IMR-90 (cell line): ENCODE data around the gene USP36. TPM values are rescaled to one million over a fixed set of nuclear protein-coding genes. Genes with fewer than 3 reads are reported as not detected.

Experiments
- ATAC-seq: fragments of 200-7000 bp; cut with Tn5 transposase; 2 replicates; pipeline ENCODE4 v1.9.1; 2020; ENCODE audit warnings: low read depth, mild to moderate bottlenecking, moderate library complexity
- BruUV-seq: library from RNA; stranded (reverse); fragments of 400-500 nt; replicated peaks from 2 replicates; lab custom pipeline; 2021; lab: Mats Ljungman, UMichigan
- CTCF ChIA-PET: fragments of 300-600 bp; formaldehyde crosslinking; extraction: SDS; loops from one replicate; lab custom pipeline; 2021; ENCODE audit warnings: antibody characterized with exemption; lab: Yijun Ruan, JAX
- POLR2A ChIA-PET: fragments of 300-600 bp; sonication (Branson Sonifier 250); formaldehyde crosslinking; loops from one replicate; lab custom pipeline; 2022; ENCODE audit warnings: antibody characterized with exemption; ENCODE audit not compliant: unreplicated experiment; lab: Charles Lee
- DNase-seq: peaks from one replicate; pipeline ENCODE4 v3.0.0; 2013
- H2AFZ ChIP-seq: replicated peaks from 2 replicates; pipeline ENCODE3; 2013; ENCODE audit warnings: low read length, mild to moderate bottlenecking; ENCODE audit not compliant: poor library complexity
- H2AK5ac ChIP-seq: 2 replicates; pipeline ENCODE4 v1.6.1; 2013; ENCODE audit warnings: low read depth, low read length, inconsistent platforms
- H2AK9ac ChIP-seq: replicated peaks from 2 replicates; pipeline ENCODE3; 2013; ENCODE audit warnings: mild to moderate bottlenecking, low read depth, low read length, moderate library complexity; ENCODE audit not compliant: poor library complexity
- H2BK120ac ChIP-seq: 2 replicates; pipeline ENCODE4 v1.6.1; 2013; ENCODE audit warnings: low read depth, low read length, inconsistent platforms
- H2BK15ac ChIP-seq: 3 replicates; pipeline ENCODE4 v1.6.1; 2013; ENCODE audit warnings: low read depth, low read length, inconsistent platforms
- H2BK20ac ChIP-seq: 2 replicates; pipeline ENCODE4 v1.6.1; 2013; ENCODE audit warnings: low read depth, mild to moderate bottlenecking, inconsistent platforms, low read length, moderate library complexity
- H2BK5ac ChIP-seq: 2 replicates; pipeline ENCODE4 v1.6.1; 2013; ENCODE audit warnings: mild to moderate bottlenecking, low read depth, low read length, inconsistent platforms; ENCODE audit not compliant: poor library complexity, severe bottlenecking
- H3K14ac ChIP-seq: replicated peaks from 2 replicates; pipeline ENCODE4 v1.6.1; 2013; ENCODE audit warnings: low read depth, low read length, inconsistent platforms
- H3K18ac ChIP-seq: 2 replicates; pipeline ENCODE4 v1.6.1; 2013; ENCODE audit warnings: low read depth, low read length, control low read depth
- H3K23ac ChIP-seq: 2 replicates; pipeline ENCODE4 v1.6.1; 2013; ENCODE audit warnings: low read depth, low read length, inconsistent platforms
- H3K27ac ChIP-seq: 2 replicates; pipeline ENCODE4 v1.5.1; 2013; ENCODE audit warnings: mild to moderate bottlenecking, control low read depth, low read length; ENCODE audit not compliant: insufficient read depth
- H3K27me3 ChIP-seq: 2 replicates; pipeline ENCODE4 v1.6.1; 2013; ENCODE audit warnings: low read length; ENCODE audit not compliant: control insufficient read depth, insufficient read depth
- H3K36me3 ChIP-seq: 2 replicates; pipeline ENCODE4 v1.6.1; 2013; ENCODE audit warnings: low read length, mixed read lengths; ENCODE audit not compliant: control insufficient read depth, insufficient read depth
- H3K4ac ChIP-seq: 2 replicates; pipeline ENCODE4 v1.6.1; 2013; ENCODE audit warnings: low read depth, low read length, inconsistent platforms
- H3K4me1 ChIP-seq: 2 replicates; pipeline ENCODE4 v1.6.1; 2013; ENCODE audit warnings: low read length, mixed read lengths; ENCODE audit not compliant: control insufficient read depth, insufficient read depth
- H3K4me2 ChIP-seq: 2 replicates; pipeline ENCODE4 v1.6.1; 2013; ENCODE audit warnings: low read depth, mild to moderate bottlenecking, control low read depth, low read length, moderate library complexity
- H3K4me3 ChIP-seq: 2 replicates; pipeline ENCODE4 v1.5.1; 2013; ENCODE audit warnings: low read depth, mild to moderate bottlenecking, control low read depth, low read length, moderate library complexity; ENCODE audit not compliant: insufficient read depth
- H3K56ac ChIP-seq: 2 replicates; pipeline ENCODE4 v1.6.1; 2013; ENCODE audit warnings: low read length, inconsistent platforms; ENCODE audit not compliant: insufficient read depth; ENCODE audit errors: extremely low read depth
- H3K79me1 ChIP-seq, 2 experiments: 2 replicates each; pipeline ENCODE4 v1.6.1; 2013; ENCODE audit warnings: low read length in 2 of 2, inconsistent platforms in 1 of 2, low read depth in 1 of 2
- H3K9ac ChIP-seq: 2 replicates; pipeline ENCODE4 v1.6.1; 2013; ENCODE audit warnings: low read depth, low read length, control low read depth
- H3K9me1 ChIP-seq: 2 replicates; pipeline ENCODE4 v1.6.1; 2013; ENCODE audit warnings: low read length, inconsistent platforms; ENCODE audit not compliant: insufficient read depth
- H3K9me3 ChIP-seq: 2 replicates; pipeline ENCODE4 v1.6.1; 2013; ENCODE audit warnings: low read length; ENCODE audit not compliant: control insufficient read depth, insufficient read depth
- H4K20me1 ChIP-seq: 2 replicates; pipeline ENCODE4 v1.6.1; 2013; ENCODE audit warnings: low read length, inconsistent platforms; ENCODE audit not compliant: insufficient read depth
- H4K5ac ChIP-seq: 2 replicates; pipeline ENCODE4 v1.6.1; 2013; ENCODE audit warnings: mild to moderate bottlenecking, low read depth, low read length, control low read depth
- H4K8ac ChIP-seq, 2 experiments: 2 replicates each; pipeline ENCODE4 v1.6.1; 2013; ENCODE audit warnings: low read depth in 2 of 2, low read length in 2 of 2, control low read depth in 1 of 2, inconsistent platforms in 1 of 2
- H4K91ac ChIP-seq: 2 replicates; pipeline ENCODE4 v1.6.1; 2013; ENCODE audit warnings: low read depth, low read length, inconsistent platforms; ENCODE audit not compliant: insufficient read depth
- MAFK ChIP-seq: IDR thresholded peaks from 2 replicates; pipeline ENCODE4 v1.6.1; 2012; ENCODE audit warnings: low read depth, low read length, improper control_type of control experiment
- POLR2A ChIP-seq: IDR thresholded peaks from 2 replicates; pipeline ENCODE4 v1.6.1; 2012; ENCODE audit warnings: mild to moderate bottlenecking, low read depth, low read length
- USF2 ChIP-seq: fragments of 150-350 bp; IDR thresholded peaks from 2 replicates; pipeline ENCODE4 v1.6.1; 2017; ENCODE audit warnings: mild to moderate bottlenecking, antibody characterized with exemption, low read length, low read depth
- WGBS, 2 experiments: methylation state at CpG; one replicate each; pipeline versions ENCODE4 v1.1.5 to v1.1.7; 2013; ENCODE audit warnings: missing lambda C conversion rate in 2 of 2; ENCODE audit not compliant: insufficient read length in 1 of 2; ENCODE audit errors: extremely low coverage in 2 of 2; 5-methylcytosine and 5-hydroxymethylcytosine counted together
- dilution Hi-C: fragments of 300-500 bp; cut with HindIII; formaldehyde crosslinking; loops from one replicate; pipeline ENCODE4 v1.14.3; 2018; ENCODE audit warnings: low sequenced_read_pairs; ENCODE audit not compliant: unreplicated experiment
- in situ Hi-C: fragments of 300-500 bp; cut with MboI; formaldehyde crosslinking; loops from 3 replicates; pipeline ENCODE4 v1.14.3; 2019; ENCODE audit warnings: low sequenced_read_pairs, inconsistent platforms, mixed read lengths
- intact Hi-C: fragments of 100-400 bp; cut with micrococcal nuclease; formaldehyde crosslinking; loops from 2 replicates; pipeline ENCODE4 v1.10.0; 2022
- polyA plus RNA-seq, 3 experiments: library from polyadenylated mRNA; depleted of rRNA; stranded (reverse); fragments of >200 nt; gene quantifications; 2 replicates each; pipeline ENCODE4 v1.2.3, GENCODE V29; 2012; ENCODE audit warnings: low replicate concordance in 1 of 3
- total RNA-seq: library from RNA; depleted of rRNA; stranded (reverse); fragments of >200 nt; gene quantifications from 2 replicates; pipeline ENCODE4 v1.2.3, GENCODE V29; 2012

The USP36 gene
- total and polyA plus RNA-seq, 2 of the 4 experiments (the other 2 are of a cell fraction) = 30.6 to 38.3 TPM

GRCh38 chr17:78884148-78884825, 43.7 kb upstream of the USP36 start:
- DNase-seq = no peak
- intact Hi-C loops (no loop called here), in situ Hi-C loops (no loop called here), dilution Hi-C loops (no loop called here)
- peaks cover 27 to 86% of the 10 kb centered on the region in 2 experiments for H3K79me1 ChIP-seq
- peak overlapping the region; percentile 92 for H2BK20ac ChIP-seq
- H2AFZ ChIP-seq = peak overlapping the region; percentile 84
- peaks cover 4% of the 10 kb centered on the region; the same call in 1 of the 2 replicates for H3K36me3 ChIP-seq
- H3K27me3 ChIP-seq = no peaks in the 10 kb centered on the region
- TF ChIP-seq MAFK (no peak), POLR2A (no peak), USF2 (peak; percentile 67)
- ChIA-PET POLR2A (no interaction called here), CTCF (interaction anchor here (0.9 kb wide), 1 partner anchor 87 kb away, joined by 3 read pairs; no protein-coding TSS in a partner anchor)
- H4K8ac ChIP-seq = peak overlapping the region; percentile 85
- H2BK5ac ChIP-seq = peak overlapping the region; percentile 99
- peaks cover 44% of the 10 kb centered on the region for H4K20me1 ChIP-seq
- ATAC-seq = 0 out of 2 replicates have a peak, but pooled peaks have one; percentile 2
- H3K27ac ChIP-seq = peak overlapping the region; percentile 86
- H3K14ac ChIP-seq = peak overlapping the region; percentile 91
- H2AK9ac ChIP-seq = peak overlapping the region; percentile 100
- H3K4me3 ChIP-seq = no peak overlapping the region
- peak overlapping the region; percentile 75 for H4K5ac ChIP-seq
- no peaks in the 10 kb centered on the region for H3K9me3 ChIP-seq
- H2BK15ac ChIP-seq = peak overlapping the region; percentile 78
- H3K56ac ChIP-seq = peak overlapping the region; percentile 61
- 49% methylated on average over 10 of the region's 20 CpGs; no CpG with 5 or more reads in 1 of the 2 experiments for whole genome bisulfite sequencing, 2 experiments
- BruUV-seq = no TSS peak
- peak overlapping the region; percentile 98 for H3K4ac ChIP-seq
- peak overlapping the region; percentile 97 for H2AK5ac ChIP-seq
- H3K23ac ChIP-seq = peak overlapping the region; percentile 97
- H3K4me1 ChIP-seq = peaks cover 47% of the 10 kb centered on the region
- H4K91ac ChIP-seq = peak overlapping the region; percentile 98
- H3K18ac ChIP-seq = peak overlapping the region; percentile 80
- peaks cover 45% of the 10 kb centered on the region for H3K9me1 ChIP-seq
- peak overlapping the region; percentile 76 for H3K4me2 ChIP-seq
- H2BK120ac ChIP-seq = peak overlapping the region; percentile 98
- peak overlapping the region; percentile 79 for H3K9ac ChIP-seq
